ENCODE results near the gene PHYHD1.

DNA sequence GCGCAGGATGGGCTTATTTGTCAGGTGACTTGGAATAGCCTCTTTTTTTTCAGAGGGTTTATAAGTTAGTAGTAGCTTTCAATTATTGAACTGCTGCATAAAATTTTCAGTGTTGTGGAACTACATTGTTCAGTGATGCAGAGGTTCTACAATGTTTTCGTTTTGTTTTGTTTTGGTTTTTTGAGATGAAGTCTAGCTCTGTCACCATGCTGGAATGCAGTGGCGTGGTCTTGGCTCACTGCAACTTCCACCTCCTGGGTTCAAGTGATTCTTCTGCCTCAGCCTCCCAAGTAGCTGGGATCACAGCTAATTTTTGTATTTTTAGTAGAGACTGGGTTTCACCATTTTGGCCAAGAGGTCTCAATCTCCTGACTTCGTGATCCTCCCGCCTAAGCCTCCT is 48.7 kb downstream of the PHYHD1 start:
- TF ChIP-seq, protein P1, sequence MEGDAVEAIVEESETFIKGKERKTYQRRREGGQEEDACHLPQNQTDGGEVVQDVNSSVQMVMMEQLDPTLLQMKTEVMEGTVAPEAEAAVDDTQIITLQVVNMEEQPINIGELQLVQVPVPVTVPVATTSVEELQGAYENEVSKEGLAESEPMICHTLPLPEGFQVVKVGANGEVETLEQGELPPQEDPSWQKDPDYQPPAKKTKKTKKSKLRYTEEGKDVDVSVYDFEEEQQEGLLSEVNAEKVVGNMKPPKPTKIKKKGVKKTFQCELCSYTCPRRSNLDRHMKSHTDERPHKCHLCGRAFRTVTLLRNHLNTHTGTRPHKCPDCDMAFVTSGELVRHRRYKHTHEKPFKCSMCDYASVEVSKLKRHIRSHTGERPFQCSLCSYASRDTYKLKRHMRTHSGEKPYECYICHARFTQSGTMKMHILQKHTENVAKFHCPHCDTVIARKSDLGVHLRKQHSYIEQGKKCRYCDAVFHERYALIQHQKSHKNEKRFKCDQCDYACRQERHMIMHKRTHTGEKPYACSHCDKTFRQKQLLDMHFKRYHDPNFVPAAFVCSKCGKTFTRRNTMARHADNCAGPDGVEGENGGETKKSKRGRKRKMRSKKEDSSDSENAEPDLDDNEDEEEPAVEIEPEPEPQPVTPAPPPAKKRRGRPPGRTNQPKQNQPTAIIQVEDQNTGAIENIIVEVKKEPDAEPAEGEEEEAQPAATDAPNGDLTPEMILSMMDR (optimal IDR thresholded peaks at IDR 0.05 in 1 of 3, IDR thresholded peaks at IDR 0.05 in 1 of 3, conservative IDR thresholded peaks at IDR 0.05 in 1 of 3; ENCODE audit: extremely low read depth in 1 of 3, insufficient read depth in 2 of 3, low read length in 3 of 3): no peak
- TF ChIP-seq EZH2 (IDR thresholded peaks at IDR 0.05; ENCODE audit: low read length): no peak

Data from keratinocyte (primary cell).